Measurements from ENCODE around the gene PDF. TPM values are rescaled to one million over a fixed set of nuclear protein-coding genes. Genes with fewer than 3 reads are reported as not detected.

Gene PDF
- total and polyA plus RNA-seq, 2 donors from 2014 or later = 22.4 to 30.8 TPM

DNA sequence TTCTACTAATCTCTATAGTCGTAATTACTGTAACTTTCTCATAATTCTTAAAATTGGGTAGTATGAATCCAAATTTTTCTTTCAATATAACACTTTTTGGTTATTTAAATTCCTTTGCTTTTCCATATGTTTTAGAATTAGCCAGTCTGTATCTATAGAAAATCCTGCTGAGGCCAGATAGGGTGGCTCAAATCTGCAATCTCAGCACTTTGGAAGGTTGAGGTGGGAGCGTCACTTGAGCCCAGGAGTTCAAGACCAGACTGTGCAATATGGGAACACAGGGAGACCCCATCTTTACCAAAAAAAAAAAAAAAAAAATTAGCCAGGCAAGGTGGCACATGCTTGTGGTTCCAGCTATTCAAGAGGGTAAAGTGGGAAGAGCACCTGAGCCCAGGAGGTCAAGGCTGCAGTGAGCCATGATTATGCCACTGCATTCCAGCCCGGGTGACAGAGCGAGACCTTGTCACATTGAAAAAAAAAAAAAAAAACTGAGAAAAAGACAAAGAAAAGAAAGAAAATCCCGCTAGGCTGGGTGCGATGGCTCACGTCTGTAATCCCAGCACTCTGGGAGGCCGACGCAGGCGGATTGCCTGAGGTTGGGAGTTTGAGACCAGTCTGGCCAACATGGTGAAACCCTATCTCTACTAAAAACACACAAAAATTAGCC is 46.1 kb upstream of the PDF start:
- Histone ChIP-seq H3K36me3 (ENCODE audit: control insufficient read depth in 2 of 3, insufficient read depth in 3 of 3, low read length in 3 of 3) (peaks cover 2 to 23% (median 11%) of the 10 kb centered on the region in 3 donors), H3K4me1 (ENCODE audit: control insufficient read depth in 2 of 3, insufficient read depth in 2 of 3, low read depth in 1 of 3, low read length in 3 of 3) (no peaks in the 10 kb centered on the region), H3K9me3 (ENCODE audit: control insufficient read depth in 2 of 3, insufficient read depth in 1 of 3, low read length in 3 of 3) (no peaks in the 10 kb centered on the region), H3K9ac (ENCODE audit: low read length in 3 of 3) (no peak overlapping the region), H3K4me3 (ENCODE audit: low read length in 3 of 3) (no peak overlapping the region), H3K27ac (ENCODE audit: low read depth in 2 of 2, low read length in 2 of 2) (no peak overlapping the region), H3K27me3 (ENCODE audit: control insufficient read depth, insufficient read depth, low read length) (no peaks in the 10 kb centered on the region)
- DNase-seq (no peak), FAIRE-seq (no peak)
- intact Hi-C loops (cut with DNase I) = no loop called here
- TF ChIP-seq, protein P1, sequence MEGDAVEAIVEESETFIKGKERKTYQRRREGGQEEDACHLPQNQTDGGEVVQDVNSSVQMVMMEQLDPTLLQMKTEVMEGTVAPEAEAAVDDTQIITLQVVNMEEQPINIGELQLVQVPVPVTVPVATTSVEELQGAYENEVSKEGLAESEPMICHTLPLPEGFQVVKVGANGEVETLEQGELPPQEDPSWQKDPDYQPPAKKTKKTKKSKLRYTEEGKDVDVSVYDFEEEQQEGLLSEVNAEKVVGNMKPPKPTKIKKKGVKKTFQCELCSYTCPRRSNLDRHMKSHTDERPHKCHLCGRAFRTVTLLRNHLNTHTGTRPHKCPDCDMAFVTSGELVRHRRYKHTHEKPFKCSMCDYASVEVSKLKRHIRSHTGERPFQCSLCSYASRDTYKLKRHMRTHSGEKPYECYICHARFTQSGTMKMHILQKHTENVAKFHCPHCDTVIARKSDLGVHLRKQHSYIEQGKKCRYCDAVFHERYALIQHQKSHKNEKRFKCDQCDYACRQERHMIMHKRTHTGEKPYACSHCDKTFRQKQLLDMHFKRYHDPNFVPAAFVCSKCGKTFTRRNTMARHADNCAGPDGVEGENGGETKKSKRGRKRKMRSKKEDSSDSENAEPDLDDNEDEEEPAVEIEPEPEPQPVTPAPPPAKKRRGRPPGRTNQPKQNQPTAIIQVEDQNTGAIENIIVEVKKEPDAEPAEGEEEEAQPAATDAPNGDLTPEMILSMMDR (IDR thresholded peaks at IDR 0.05; ENCODE audit: borderline replicate concordance, extremely low read depth, insufficient read depth) = no peak

DNA sequence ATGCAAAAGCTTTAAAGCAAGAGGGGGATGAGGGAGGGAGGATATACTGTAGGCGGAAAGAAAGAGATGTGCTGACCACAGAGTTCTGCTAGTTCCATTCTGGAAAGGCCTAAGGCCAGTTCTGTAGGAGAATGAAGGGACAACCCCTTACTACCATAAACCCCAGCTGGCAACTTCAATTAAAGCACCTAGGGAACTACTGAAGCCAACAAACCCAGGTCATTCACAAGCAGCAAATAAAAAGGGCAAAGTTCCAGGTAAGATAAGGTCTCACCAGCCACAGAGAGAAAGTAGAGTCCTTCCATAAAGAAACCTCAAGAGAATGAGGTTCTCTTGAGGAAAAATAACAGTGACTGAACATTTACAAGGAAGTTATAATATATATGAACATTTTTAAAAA is 42.6 kb upstream of the PDF start:
- FAIRE-seq (no peak), DNase-seq (no peak)
- no peaks in the 10 kb centered on the region for H3K9me3 ChIP-seq (ENCODE audit: control insufficient read depth in 2 of 3, insufficient read depth in 1 of 3, low read length in 3 of 3)
- TF ChIP-seq, protein P1 (IDR thresholded peaks at IDR 0.05; ENCODE audit: borderline replicate concordance, extremely low read depth, insufficient read depth) = no peak
- H3K4me3 ChIP-seq (ENCODE audit: low read length in 3 of 3) = no peak overlapping the region
- no peaks in the 10 kb centered on the region for H3K27me3 ChIP-seq (ENCODE audit: control insufficient read depth, insufficient read depth, low read length)
- peaks cover 12 to 33% (median 20%) of the 10 kb centered on the region in 3 donors for H3K36me3 ChIP-seq (ENCODE audit: control insufficient read depth in 2 of 3, insufficient read depth in 3 of 3, low read length in 3 of 3)
- no peak overlapping the region for H3K27ac ChIP-seq (ENCODE audit: low read depth in 2 of 2, low read length in 2 of 2)
- H3K4me1 ChIP-seq (ENCODE audit: control insufficient read depth in 2 of 3, insufficient read depth in 2 of 3, low read depth in 1 of 3, low read length in 3 of 3) = no peaks in the 10 kb centered on the region
- intact Hi-C loops (cut with DNase I) = no loop called here
- H3K9ac ChIP-seq (ENCODE audit: low read length in 3 of 3) = no peak overlapping the region

DNA sequence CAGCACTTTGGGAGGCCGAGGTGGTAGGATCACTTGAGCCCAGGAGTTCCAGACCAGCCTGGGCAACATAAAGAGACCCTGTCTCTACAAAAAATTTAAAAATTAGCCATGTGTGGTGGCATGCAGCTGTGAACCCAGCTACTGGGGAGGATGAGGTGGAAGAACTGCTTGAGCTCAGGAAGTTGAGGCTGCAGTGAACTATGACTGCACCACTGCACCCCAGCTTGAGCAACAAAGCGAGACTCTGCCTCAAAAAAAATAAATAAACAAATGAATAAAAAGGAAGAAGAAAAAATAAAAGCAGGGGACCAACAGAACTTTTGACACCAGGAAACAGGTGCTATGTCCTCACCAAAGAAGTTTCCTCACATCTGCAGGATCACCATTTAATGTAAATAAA is 41.2 kb upstream of the PDF start:
- TF ChIP-seq, protein P1 (IDR thresholded peaks at IDR 0.05; ENCODE audit: borderline replicate concordance, extremely low read depth, insufficient read depth) = no peak
- Histone ChIP-seq H3K4me3 (ENCODE audit: low read length in 3 of 3) (no peak overlapping the region), H3K36me3 (ENCODE audit: control insufficient read depth in 2 of 3, insufficient read depth in 3 of 3, low read length in 3 of 3) (peaks cover 13 to 43% (median 30%) of the 10 kb centered on the region in 3 donors), H3K9ac (ENCODE audit: low read length in 3 of 3) (no peak overlapping the region), H3K27me3 (ENCODE audit: control insufficient read depth, insufficient read depth, low read length) (no peaks in the 10 kb centered on the region), H3K27ac (ENCODE audit: low read depth in 2 of 2, low read length in 2 of 2) (no peak overlapping the region), H3K9me3 (ENCODE audit: control insufficient read depth in 2 of 3, insufficient read depth in 1 of 3, low read length in 3 of 3) (no peaks in the 10 kb centered on the region), H3K4me1 (ENCODE audit: control insufficient read depth in 2 of 3, insufficient read depth in 2 of 3, low read depth in 1 of 3, low read length in 3 of 3) (no peaks in the 10 kb centered on the region)
- intact Hi-C loops (cut with DNase I) = no loop called here
- FAIRE-seq (no peak), DNase-seq (no peak)

DNA sequence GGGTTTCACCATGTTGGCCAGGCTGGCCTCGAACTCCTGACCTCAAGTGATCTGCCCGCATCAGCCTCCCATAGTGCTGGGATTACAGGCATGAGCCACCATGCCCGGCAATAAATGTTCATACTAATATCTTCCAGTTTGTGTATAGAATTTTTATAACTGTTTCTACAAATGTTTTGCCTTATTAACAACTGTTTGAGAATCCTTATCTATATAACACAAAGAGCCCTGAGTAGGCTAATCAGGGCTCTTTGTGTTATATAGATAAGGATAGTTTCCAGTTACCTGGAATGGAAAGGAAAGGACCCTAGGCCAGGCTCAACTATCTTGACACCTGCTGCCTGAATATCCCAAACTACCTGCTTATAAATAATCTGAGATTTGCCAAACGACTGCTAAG is 38.5 kb upstream of the PDF start:
- Histone ChIP-seq H3K9ac (ENCODE audit: low read length in 3 of 3) (no peak overlapping the region), H3K27ac (ENCODE audit: low read depth in 2 of 2, low read length in 2 of 2) (no peak overlapping the region), H3K4me3 (ENCODE audit: low read length in 3 of 3) (no peak overlapping the region), H3K9me3 (ENCODE audit: control insufficient read depth in 2 of 3, insufficient read depth in 1 of 3, low read length in 3 of 3) (no peaks in the 10 kb centered on the region), H3K4me1 (ENCODE audit: control insufficient read depth in 2 of 3, insufficient read depth in 2 of 3, low read depth in 1 of 3, low read length in 3 of 3) (no peaks in the 10 kb centered on the region), H3K27me3 (ENCODE audit: control insufficient read depth, insufficient read depth, low read length) (no peaks in the 10 kb centered on the region), H3K36me3 (ENCODE audit: control insufficient read depth in 2 of 3, insufficient read depth in 3 of 3, low read length in 3 of 3) (peaks cover 18 to 61% (median 36%) of the 10 kb centered on the region in 3 donors)
- TF ChIP-seq, protein P1 (IDR thresholded peaks at IDR 0.05; ENCODE audit: borderline replicate concordance, extremely low read depth, insufficient read depth) = no peak
- DNase-seq = no peak
- intact Hi-C loops (cut with DNase I) = no loop called here
- FAIRE-seq = no peak
